GM13977 (cell line): Measurements from ENCODE around the gene FMOD.

Experiments used
- DNase-seq: peaks from one replicate; pipeline ENCODE4 v3.0.0; 2012; ENCODE audit warnings: low spot score
- CTCF ChIP-seq: IDR thresholded peaks from 2 replicates; pipeline ENCODE4 v1.5.1; 2012; ENCODE audit warnings: mild to moderate bottlenecking, control low read depth; ENCODE audit not compliant: insufficient read depth; ENCODE audit errors: extremely low read depth, missing control alignments
- in situ Hi-C: fragments of 300-500 bp; cut with MboI; formaldehyde crosslinking; loops from one replicate; pipeline ENCODE4 v1.12.0; 2022; ENCODE audit warnings: low sequenced_read_pairs, low pct_unique_long_range_greater_than_20kb, mixed read lengths, inconsistent platforms; ENCODE audit not compliant: unreplicated experiment

FMOD gene

DNA sequence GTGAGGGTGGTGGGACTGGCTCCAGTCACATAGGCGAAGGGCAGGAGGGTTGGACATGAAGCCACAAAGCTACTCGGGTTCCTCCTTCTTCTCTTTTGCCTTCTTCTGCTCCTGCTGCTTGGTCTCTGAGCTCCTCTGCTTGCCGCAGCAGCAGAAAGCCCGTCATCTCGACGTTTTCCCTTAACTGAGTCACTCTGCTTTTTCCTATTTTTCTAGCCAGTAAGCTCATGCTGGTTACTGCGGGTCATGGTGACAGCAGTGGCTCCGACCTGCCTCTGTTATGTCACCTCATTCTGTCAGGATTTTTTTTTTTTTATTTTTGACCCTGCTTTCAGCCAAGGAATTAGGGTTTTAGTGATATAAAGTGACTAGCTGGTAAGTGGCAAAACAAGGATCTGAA is 2.6 kb upstream of the FMOD start:
- in situ Hi-C loops: no loop called here
- TF ChIP-seq CTCF: no peak
- DNase-seq: no peak

DNA sequence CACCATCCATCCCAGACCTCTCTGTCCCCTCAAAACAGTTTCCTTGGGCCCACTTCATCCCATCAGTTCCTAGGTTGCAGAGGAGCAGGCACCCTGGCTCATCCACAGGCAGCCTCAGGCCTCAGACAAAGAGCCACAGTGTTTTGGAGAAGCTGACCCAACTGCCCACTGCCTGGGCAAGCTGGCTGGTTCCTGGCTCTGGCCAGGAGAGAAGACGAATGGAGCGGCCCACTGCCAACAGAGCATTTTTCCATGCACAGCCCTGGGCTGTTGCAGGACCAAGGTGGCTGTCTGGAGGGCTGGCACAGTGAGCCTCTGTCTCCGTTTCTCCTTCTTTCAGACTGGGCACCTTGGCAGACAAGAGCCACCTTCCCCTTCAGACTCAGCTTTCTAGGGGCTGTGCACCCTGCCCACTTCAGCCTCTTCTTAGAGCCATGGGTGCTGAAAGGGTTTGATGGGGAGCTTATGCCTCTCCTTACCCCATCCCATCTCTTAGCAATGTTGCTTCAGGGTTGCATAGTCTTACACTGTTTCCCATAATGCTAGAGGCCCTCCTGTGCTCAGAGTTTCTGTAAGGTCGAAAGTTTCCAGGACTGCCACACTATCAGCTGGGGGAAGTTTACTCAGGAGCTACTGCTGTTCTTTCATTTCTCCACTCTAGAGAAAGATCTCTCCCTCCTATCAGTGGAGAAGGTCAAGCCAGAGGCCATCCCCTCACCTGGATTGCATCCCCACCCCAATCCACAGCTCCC is 973 bp downstream of the FMOD start:
- DNase-seq: no peak
- in situ Hi-C loops: loop anchor here (10.0 kb wide), 1 partner anchor 135 kb away; no protein-coding TSS in a partner anchor
- no peak for TF ChIP-seq CTCF

DNA sequence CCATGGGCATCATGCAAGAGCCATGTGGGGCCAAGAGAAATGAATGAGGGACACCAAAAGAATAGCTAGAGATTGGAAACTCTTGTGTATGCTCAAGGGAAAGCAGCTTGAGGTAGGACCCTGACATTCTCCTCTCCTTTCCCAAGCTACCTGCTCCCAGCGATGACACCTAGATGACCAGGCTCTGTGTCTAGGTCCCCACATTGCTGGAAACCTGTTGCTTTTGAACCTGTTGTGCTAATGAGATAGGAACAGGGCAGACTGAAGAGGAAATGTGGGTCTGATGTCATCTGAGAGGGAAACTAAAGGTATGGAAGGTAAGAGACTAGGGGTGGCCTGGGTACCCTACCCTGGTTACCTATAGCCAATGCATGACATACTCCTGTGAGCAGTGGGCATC is 1.8 kb downstream of the FMOD start:
- TF ChIP-seq CTCF: no peak
- DNase-seq: no peak
- in situ Hi-C loops: loop anchor here (10.0 kb wide), 1 partner anchor 136 kb away; no protein-coding TSS in a partner anchor

DNA sequence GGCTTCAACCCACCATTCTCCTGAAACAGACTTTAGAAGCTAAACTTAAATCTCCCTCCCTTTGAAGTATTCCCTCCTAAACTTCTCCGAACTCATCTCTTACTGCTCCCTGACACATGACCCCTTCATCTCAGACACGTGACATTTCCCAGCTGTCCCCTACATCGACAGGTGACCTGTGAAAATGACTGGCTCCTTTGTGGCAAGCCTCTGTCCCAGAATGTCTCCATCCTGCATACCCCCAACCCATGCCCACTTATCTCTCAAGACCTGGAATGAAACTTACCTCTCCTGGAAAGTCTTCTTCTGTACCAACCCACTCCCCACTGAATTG is 4.2 kb downstream of the FMOD start:
- no peak for DNase-seq
- no peak for TF ChIP-seq CTCF
- in situ Hi-C loops: loop anchor here (10.0 kb wide), 1 partner anchor 138 kb away; no protein-coding TSS in a partner anchor

DNA sequence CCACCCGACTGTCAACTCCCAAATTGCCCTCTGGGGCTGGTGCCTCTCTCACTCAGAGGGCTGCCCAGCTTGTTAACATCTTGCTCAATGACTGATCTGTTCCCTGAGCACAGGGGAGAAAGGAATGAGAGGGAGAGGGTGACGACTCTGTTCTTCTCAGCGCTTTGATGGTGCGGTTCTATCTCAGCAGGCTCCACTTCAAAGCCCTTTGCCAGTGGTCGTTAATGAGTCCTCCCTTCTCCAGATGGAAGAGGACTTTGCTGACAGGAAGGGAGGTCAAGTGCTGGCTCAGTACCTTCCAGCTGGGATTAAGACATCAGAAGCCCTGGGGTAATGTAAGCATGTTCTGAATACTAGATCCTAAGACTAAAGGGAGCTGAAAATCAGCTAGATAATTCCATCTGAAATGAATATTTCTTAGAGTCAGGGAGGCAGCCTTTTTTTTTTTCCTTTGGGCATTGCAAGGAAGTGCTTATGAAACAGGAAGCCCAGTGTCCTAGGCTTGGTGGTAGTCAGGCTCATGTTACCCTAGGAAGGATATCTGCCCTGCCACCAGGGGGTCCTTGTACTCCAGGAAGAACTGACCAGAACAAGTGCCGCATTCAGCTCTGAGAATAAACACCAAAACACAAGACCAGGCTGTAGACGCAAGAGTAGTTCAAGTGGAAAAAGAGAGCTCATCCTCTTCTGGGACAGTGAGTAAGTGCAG is 4.7 kb downstream of the FMOD start:
- DNase-seq: no peak
- no peak for TF ChIP-seq CTCF
- in situ Hi-C loops: loop anchor here (10.0 kb wide), 1 partner anchor 139 kb away; no protein-coding TSS in a partner anchor

DNA sequence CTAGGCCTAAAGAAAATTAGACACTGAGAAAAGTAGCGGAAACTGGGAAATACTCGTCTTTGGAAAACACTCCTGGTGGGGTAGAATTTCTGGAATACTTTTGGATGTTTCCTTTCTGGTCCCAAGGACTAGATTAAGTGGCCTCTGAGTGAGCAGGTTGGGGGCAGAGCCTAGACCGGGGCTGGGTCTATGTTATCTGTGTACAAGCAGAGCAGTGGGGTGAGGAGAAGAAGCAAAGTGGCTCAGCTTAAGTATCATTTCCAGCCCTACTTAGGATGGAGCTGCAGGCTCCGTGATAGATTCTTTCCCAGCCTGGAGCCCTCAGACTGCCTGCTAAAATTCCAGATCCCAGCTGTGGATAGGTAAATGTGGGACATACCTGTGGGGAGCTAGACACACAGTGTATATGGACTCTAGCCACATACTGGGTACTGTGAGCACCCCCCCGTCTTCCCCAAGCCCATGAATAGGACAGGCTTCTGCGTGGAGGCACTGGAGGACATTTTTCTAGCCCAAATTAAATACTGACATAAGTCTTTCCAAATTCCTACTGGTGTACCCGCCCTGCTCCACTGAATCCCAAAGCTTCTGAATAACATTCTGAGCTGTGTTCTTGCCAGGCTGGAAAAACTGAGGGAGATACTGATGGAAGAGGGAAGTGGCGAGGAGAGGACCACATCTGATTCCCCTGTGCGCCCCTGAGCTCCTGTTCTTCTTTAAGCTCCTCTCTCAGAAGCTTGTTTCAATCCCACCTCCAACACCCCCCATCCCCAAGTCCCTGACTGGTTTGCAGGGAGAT is 6.8 kb downstream of the FMOD start:
- in situ Hi-C loops: loop anchor here (10.0 kb wide), 1 partner anchor 141 kb away; no protein-coding TSS in a partner anchor
- TF ChIP-seq CTCF: no peak

More for the DNA sequence above, 6.8 kb downstream of the FMOD start:
- no peak for DNase-seq
